Smooth muscle cell of the brain vasculature (primary cell): Measurements from ENCODE around the gene GFI1.

Source experiments
- DNase-seq: peaks from one replicate; pipeline ENCODE4 v3.0.0-alpha.2; 2012; ENCODE audit warnings: low read depth, low spot score

Gene GFI1

GRCh38 chr1:92488416-92488815, 1.7 kb upstream of the GFI1 start:
- DNase-seq, result no peak

DNA sequence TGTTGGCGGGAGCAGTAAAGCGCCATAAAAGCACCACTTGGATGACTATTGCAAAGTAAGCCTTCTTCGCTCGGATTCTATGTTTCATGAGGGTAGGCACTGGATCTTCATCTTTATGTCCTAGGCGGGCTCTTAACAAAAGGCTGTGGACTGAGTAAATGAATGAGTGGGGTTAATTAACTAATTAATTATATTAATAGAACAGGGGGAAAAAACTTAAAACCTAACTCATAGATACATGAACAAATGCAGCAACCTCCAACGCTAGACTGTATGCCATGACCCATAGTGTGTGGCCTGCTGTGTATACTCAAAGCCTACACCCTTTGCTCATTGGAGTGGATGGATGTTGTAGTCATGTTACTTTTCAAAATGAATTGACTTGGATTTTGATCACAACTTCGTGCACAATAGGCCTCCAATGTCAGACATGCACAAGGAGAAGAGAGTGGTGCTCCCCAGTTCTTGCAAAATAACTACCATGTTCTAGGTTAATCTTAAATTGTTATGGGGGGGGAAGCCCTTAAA, 417 bp upstream of the GFI1 start:
- DNase-seq, result no peak

DNA sequence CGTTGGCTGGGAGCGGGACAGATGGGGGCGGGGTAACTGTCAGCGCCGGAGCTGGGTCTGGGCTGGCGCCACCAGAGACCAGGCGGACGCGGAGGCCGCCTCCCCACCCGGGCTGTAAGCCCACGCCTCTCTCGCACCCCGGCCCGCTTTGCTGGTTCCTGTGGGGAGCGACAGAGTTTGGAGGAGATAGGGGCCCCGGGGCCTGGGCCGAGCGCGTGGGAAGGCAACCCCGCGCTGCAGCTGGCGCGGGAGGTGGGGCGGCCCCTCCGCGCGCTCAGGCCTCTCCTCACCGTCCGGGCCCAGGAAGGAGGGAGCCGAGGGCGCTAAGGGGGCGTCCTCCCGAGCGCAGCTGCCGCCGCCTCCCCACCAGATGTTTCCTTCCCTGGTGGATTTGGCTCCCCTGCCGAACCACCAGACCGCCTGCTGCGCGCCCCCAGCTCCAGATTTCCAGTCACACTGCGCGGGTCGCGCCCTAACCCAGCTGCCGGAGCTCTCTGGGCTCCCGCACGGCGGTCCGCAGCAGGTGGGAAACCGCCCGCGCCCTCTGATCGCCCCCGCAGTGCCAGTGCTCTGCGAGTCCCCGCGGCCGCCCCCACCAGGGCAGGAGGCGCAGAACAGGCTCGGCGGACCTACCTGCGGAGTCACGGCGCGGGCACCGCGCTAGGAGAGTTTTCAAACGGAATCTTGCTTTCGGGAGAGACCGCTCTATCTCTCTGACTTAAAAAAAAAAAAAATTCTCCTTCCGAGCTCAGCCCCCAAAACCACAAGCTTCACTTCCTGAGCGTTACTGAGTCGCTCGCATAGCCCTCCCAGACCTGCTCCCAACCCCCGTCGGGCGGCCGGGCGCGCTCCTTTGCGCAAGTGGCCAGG, 1.1 kb downstream of the GFI1 start:
- no peak for DNase-seq

- no peak for DNase-seq
Observed at GRCh38 chr1:92484472-92485380, 2.0 kb downstream of the GFI1 start.

DNA sequence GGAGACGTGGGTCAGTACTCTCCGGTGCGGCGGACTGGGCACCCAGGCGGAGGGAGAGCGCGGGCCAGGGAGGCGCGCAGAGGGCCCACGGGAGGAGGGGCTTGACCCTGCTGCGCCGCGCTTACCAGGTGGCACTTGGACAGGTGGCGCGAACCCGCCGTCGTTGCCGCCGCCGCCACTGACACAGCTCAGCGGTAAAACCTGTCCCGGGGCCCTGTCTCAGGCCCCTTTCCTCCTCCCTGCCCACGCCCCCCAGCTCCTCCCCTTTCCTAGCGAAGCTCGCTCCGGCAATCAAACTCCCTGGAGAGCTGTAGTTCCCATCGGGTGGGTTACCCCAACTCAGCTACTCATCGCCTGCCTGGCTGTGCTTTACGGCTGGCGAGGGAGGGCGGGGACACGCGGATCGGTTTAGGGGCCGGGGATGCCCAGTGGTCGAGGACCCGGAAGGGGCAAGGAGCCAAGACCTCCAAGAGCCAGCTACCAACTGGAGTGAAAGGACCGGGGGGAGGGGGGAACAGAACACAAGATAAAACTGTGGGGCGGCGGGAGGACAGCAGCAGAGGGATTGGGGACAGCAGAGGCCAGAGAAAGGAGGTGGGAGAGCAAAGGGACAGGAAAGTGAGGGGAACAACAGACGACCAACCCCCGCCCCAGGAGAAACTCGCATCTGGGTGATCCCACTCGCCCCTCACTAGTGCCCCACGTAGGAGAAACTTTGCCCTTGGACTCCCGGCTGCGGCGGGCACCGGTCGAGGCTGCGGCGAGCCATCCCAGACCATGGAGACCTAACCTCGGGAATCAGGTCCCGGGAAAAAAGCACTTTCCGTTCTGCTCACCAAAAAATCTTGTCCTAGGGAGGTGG, 2.9 kb downstream of the GFI1 start:
- DNase-seq, result no peak

- no peak for DNase-seq
Observed at GRCh38 chr1:92482665-92483609, 3.8 kb downstream of the GFI1 start.

DNA sequence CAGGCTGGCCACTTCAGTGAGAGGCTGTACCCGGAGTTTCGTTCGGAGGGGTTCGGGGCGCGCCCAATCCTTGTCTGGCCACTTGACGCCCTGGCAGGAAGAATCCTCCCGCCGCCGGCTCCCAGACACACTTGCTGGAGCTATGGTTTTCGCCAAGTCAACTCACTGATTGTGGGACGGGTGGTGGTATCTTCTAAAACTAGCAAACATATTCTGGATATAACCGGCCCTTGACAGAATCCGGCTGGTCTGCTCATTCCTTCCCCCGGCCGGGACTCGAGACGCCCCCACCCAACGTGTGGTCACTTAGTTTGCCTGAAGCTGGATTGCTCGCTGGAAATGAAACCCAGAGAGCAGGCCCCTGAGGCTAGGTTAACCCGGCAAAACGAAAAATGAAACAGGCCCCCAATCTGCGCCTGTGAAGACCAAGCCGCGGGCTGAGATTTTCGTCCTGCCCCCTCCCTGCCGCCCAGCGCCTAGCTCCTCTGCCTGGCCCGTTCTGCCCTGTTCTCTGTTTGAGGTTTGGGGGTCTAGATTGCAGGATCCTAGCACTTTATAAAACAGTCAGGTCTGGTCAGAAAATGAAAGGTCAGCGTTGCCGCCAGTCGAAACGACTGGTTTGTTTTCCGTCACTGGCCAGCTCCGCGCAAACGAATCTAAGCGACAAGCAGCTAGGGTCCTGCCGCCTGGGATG, 4.6 kb downstream of the GFI1 start:
- no peak for DNase-seq

- no peak for DNase-seq
Observed at GRCh38 chr1:92481599-92481925, 5.2 kb downstream of the GFI1 start.

DNA sequence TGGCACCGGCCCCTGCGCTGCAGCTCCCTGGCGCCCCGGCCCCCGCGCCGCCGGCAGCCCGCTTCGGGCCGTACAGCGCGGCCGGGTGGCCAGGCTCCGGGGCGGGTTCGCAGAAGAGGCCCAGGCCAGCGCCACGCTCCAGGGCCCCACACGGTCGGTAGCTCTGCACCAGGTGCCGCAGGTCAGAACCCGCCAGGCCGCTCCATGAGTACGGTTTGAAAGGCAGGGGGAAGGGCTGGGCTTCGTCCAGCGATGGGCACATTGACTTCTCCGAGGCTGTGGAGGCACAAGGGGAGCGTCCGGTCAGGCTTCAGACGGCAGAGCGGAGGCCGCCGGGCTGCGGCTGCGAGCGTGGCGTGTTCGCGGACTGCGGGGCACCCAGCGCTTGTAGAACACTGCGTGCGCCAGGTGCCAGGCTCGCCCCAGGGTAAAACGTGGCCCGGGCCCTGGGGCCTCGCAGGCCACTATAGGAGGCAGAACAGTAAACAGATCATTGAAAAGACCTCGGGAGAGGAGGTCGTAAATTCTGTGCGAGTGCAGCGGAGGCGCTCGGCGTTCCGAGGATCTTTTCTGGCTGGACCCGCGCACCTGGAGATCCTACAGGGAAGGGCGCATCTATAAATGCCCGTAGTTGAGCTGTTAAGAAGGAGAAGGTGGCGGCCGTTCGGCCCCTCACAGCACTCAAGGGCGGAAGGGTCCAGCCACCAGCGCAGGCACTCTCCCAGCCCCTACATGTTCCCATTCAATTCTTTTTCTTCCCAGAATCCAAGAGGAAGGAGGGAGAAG, 5.7 kb downstream of the GFI1 start:
- DNase-seq, result no peak

DNA sequence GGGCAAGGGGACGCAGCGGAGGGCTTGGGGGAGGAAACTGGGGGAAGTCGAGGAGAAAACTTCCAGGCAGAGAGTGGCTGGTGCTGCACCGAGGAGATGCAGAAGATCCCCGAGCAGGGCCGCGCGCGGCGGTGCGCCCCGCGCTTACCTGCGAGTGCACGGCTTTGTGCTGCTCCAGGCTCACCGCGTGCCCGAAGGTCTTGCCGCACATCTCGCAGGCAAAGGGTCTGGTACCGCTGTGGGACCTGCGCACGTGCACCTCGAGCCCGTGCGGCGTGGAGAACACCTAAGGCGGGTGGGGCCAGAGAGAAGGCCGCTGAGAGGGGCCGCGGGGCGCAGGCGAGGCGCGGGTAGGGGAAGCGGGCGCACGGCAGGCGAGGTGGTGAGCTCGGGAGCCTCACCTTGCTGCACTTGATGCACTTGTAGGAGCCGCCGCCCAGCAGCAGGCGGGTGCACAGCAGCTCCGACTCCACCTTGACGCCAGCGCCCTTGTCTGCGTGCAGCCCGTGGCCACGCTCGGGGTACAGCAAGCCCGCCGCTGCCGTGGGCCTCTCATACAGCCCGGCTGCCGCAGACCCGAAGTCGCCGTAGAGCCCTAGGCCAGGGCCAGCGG, 6.4 kb downstream of the GFI1 start:
- no peak for DNase-seq

GRCh38 chr1:92479587-92479986, 7.1 kb downstream of the GFI1 start:
- no peak for DNase-seq

DNA sequence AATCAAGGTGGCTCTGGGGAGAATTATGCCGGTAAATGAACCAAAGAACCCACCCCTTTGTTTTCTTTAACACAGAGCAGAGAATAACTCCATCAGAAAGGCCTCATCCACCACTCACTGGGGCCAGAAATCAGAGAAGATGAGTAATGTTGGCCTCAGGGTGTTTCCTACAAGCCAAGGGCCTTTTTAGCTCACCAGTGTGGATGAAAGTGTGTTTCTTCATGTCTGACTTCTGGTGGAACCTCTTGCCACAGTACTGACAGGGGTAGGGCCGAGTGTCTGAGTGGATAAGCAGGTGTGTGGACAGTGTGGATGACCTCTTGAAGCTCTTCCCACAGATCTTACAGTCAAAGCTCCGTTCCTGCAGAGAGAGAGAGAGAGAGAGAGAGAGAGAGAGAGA, 8.3 kb downstream of the GFI1 start:
- DNase-seq, result no peak

- DNase-seq, result no peak
Observed at GRCh38 chr1:92476071-92476631, 10.6 kb downstream of the GFI1 start.

- DNase-seq, result no peak
Observed at GRCh38 chr1:92475029-92475428, 11.7 kb downstream of the GFI1 start.

DNA sequence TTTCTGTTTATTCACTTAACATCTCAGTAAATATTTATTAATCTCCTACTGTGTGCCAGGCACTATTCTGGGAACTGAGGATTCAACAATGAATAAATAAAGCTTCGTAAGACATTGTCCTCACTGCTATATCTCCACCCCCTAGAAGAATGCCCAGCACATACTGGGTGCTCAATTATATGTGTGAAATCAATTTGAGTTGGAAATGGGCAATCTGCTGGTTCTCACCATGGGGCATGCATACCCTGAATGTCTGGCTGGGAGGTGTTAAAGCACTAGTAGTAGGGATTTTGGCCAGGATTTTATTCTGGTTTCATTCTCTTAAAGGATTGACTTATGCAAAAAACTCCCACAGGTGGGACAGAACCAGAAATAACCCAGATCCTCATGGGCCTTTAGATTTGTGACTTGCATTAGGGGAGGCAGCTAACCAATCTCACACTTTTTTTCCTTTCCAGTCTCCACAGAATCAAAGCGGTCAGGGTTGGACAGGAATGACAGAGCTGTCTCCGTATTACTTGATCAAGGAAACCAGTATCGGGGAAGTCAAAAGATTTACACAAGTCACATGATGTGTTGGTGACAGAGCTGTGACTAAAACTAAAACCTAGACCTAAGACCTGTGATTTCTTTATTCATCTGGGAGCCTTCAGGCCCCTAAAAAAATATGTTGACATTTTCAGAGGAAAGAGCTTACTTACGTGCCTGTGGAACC, 12.8 kb downstream of the GFI1 start:
- no peak for DNase-seq

GRCh38 chr1:92470216-92470615, 16.5 kb downstream of the GFI1 start:
- DNase-seq, result no peak

DNA sequence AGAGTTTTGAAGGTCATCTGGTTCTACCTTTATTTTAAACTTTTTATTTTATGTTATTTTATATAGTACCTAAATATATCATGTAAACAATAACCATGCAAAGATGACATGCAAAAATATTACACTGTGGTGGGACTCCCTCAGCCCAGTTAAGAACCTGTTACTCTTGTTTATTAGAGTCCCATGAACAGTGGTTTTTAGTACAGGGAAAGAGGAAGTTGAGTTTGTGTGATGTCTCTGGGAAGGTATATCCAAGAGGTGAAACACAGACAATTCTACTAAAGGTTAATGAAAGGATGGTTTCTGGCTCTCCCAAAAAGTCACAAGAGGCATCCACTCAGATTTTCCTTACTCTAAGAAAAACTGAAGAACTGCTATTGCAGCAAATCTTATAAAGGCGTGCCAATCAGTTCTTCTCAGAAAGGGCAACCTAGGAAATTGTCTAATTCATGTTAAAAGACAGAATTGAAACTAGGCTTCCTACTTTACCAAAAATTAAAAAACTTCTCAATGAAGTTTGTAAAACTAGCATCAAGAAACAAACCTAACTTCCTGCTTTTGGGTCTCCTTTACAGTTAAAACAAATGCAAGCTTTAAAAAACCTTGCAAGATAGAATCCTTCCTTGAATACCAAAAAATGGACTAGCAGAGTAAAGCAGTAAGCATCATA, 19.9 kb downstream of the GFI1 start:
- DNase-seq, result no peak
